Ovary (tissue), 3 donors: ENCODE data around the gene FXYD5.

Source experiments
- EP300 ChIP-seq: sonication (generic); formaldehyde crosslinking; IDR thresholded peaks from one replicate; pipeline ENCODE4 v1.6.1; 2017; ENCODE audit warnings: antibody characterized with exemption
- POLR2A ChIP-seq: fragments of 450-650 bp; IDR thresholded peaks from one replicate; pipeline ENCODE4 v1.6.1; 2017; ENCODE audit warnings: antibody characterized with exemption, mild to moderate bottlenecking, moderate library complexity
- TF ChIP-seq, protein P1 (sequence below), 3 donors: fragments of 450-650 bp in 2 of 3; fragments of 200-600 bp in 1 of 3; IDR thresholded peaks; one replicate each; pipeline versions ENCODE4 v1.5.1 to v1.8.0; 2016 to 2022; ENCODE audit warnings: antibody characterized with exemption in 3 of 3, mild to moderate bottlenecking in 1 of 3
- donor health status: DM: no; HTN: no; CAD: no.

GRCh38 chr19:35136977-35137702 is 17.4 kb upstream of the FXYD5 start:
- TF ChIP-seq POLR2A (no peak), EP300 (no peak)
- TF ChIP-seq, protein P1, sequence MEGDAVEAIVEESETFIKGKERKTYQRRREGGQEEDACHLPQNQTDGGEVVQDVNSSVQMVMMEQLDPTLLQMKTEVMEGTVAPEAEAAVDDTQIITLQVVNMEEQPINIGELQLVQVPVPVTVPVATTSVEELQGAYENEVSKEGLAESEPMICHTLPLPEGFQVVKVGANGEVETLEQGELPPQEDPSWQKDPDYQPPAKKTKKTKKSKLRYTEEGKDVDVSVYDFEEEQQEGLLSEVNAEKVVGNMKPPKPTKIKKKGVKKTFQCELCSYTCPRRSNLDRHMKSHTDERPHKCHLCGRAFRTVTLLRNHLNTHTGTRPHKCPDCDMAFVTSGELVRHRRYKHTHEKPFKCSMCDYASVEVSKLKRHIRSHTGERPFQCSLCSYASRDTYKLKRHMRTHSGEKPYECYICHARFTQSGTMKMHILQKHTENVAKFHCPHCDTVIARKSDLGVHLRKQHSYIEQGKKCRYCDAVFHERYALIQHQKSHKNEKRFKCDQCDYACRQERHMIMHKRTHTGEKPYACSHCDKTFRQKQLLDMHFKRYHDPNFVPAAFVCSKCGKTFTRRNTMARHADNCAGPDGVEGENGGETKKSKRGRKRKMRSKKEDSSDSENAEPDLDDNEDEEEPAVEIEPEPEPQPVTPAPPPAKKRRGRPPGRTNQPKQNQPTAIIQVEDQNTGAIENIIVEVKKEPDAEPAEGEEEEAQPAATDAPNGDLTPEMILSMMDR (IDR thresholded peaks at IDR 0.05): no peak
